HCT116 (cell line): Measurements from ENCODE around the gene USP10.

Experiments used
- MAX ChIP-seq: IDR thresholded peaks from 2 replicates; pipeline ENCODE4 v1.6.1; 2012
- POLR2AphosphoS5 ChIP-seq: IDR thresholded peaks from 2 replicates; pipeline ENCODE4 v1.6.1; 2011; ENCODE audit warnings: mild to moderate bottlenecking, low read depth, low read length, moderate library complexity
- RAD21 ChIP-seq: IDR thresholded peaks from 2 replicates; pipeline ENCODE4 v1.6.1; 2012; ENCODE audit warnings: low read depth, mild to moderate bottlenecking
- ZNF274 ChIP-seq: fragments of 200-500 bp; sonication (Bioruptor generic); IDR thresholded peaks from 2 replicates; pipeline ENCODE4 v1.6.1; 2014; ENCODE audit warnings: mild to moderate bottlenecking, low read depth, low read length, inconsistent platforms
- TF ChIP-seq, protein P1 (sequence below), 3 experiments: fragments of 200-600 bp in 1 of 3; sonication (generic) in 1 of 3; IDR thresholded peaks in 2 of 3; conservative IDR thresholded peaks in 1 of 3; 2 replicates each; pipeline ENCODE4 v1.5.1; 2012 to 2017; ENCODE audit warnings: low read depth in 2 of 3, low read length in 2 of 3, antibody characterized with exemption in 1 of 3, borderline replicate concordance in 1 of 3, control low read depth in 1 of 3, mild to moderate bottlenecking in 1 of 3, mixed read lengths in 1 of 3, mixed run types in 1 of 3, moderate library complexity in 1 of 3; ENCODE audit not compliant: insufficient read depth in 1 of 3
- TF ChIP-seq, protein P2 (sequence below): IDR thresholded peaks from 2 replicates; pipeline ENCODE4 v1.6.1; 2012; ENCODE audit warnings: low read depth

GRCh38 chr16:84699712-84700445 is at the start of gene USP10:
- TF ChIP-seq POLR2AphosphoS5: peak; percentile 90
- TF ChIP-seq ZNF274: no peak
- TF ChIP-seq, protein P1, sequence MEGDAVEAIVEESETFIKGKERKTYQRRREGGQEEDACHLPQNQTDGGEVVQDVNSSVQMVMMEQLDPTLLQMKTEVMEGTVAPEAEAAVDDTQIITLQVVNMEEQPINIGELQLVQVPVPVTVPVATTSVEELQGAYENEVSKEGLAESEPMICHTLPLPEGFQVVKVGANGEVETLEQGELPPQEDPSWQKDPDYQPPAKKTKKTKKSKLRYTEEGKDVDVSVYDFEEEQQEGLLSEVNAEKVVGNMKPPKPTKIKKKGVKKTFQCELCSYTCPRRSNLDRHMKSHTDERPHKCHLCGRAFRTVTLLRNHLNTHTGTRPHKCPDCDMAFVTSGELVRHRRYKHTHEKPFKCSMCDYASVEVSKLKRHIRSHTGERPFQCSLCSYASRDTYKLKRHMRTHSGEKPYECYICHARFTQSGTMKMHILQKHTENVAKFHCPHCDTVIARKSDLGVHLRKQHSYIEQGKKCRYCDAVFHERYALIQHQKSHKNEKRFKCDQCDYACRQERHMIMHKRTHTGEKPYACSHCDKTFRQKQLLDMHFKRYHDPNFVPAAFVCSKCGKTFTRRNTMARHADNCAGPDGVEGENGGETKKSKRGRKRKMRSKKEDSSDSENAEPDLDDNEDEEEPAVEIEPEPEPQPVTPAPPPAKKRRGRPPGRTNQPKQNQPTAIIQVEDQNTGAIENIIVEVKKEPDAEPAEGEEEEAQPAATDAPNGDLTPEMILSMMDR (IDR thresholded peaks at IDR 0.05 in 2 of 3, conservative IDR thresholded peaks at IDR 0.05 in 1 of 3; ENCODE audit: borderline replicate concordance in 1 of 3, insufficient read depth in 1 of 3, low read depth in 2 of 3, low read length in 2 of 3): no peak
- TF ChIP-seq, protein P2, sequence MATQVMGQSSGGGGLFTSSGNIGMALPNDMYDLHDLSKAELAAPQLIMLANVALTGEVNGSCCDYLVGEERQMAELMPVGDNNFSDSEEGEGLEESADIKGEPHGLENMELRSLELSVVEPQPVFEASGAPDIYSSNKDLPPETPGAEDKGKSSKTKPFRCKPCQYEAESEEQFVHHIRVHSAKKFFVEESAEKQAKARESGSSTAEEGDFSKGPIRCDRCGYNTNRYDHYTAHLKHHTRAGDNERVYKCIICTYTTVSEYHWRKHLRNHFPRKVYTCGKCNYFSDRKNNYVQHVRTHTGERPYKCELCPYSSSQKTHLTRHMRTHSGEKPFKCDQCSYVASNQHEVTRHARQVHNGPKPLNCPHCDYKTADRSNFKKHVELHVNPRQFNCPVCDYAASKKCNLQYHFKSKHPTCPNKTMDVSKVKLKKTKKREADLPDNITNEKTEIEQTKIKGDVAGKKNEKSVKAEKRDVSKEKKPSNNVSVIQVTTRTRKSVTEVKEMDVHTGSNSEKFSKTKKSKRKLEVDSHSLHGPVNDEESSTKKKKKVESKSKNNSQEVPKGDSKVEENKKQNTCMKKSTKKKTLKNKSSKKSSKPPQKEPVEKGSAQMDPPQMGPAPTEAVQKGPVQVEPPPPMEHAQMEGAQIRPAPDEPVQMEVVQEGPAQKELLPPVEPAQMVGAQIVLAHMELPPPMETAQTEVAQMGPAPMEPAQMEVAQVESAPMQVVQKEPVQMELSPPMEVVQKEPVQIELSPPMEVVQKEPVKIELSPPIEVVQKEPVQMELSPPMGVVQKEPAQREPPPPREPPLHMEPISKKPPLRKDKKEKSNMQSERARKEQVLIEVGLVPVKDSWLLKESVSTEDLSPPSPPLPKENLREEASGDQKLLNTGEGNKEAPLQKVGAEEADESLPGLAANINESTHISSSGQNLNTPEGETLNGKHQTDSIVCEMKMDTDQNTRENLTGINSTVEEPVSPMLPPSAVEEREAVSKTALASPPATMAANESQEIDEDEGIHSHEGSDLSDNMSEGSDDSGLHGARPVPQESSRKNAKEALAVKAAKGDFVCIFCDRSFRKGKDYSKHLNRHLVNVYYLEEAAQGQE: no peak
- peak; percentile 49; the same call in 1 of the 2 replicates for TF ChIP-seq MAX
- TF ChIP-seq RAD21: no peak
